Measurements from ENCODE around the gene PTRHD1.

PTRHD1 gene

GRCh38 chr2:24828238-24828996 is 35.2 kb upstream of the PTRHD1 start:
- no peak for DNase-seq

GRCh38 chr2:24827321-24828237 is 34.4 kb upstream of the PTRHD1 start:
- peak; percentile 91 for DNase-seq

- no peak for DNase-seq
Measured at GRCh38 chr2:24826773-24827145, 33.6 kb upstream of the PTRHD1 start.

- DNase-seq = no peak
Measured at GRCh38 chr2:24825883-24826772, 32.9 kb upstream of the PTRHD1 start.

DNA sequence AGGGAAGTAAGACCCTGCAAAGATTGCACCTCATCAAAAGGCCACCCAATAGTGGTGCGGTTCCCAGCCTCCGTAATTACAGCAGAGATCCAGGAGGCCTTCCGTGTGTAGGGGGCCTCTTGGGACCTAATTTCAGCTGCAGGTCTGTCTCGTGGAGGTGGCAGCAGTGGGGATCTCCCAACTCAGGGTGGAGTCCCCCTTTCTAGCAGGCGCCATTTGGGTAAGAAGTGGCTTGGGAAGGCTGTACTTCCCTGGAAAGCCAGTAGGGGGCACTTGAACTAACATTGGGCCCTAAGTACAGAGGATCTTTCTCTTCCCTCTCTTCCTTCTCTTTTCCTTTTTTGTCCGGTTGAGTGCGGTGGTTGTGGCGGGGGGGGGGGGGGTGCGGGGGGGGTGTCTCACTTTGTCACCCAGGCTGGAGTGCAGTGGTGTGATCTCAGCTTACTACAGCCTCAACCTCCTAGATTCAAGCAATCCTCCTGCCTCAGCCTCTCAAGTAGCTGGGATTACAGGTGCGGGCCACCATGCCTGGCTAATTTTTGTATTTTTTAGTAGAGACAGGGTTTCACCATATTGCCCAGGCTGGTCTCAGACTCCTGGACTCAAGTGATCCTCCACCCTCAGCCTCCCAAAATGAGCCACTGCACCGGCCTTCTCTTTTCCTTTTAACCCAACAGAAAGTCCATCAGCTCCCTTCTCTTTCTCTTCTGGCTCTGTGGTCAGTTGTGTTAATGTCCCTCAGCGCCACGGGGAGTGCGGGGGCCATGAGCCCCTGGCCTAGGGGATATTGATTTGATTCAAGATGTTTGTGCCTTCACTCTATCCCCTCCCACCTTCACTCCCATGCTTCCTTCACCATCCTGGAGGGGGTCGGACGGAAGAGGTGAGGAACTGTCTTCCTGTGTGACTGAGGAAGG is 32.0 kb upstream of the PTRHD1 start:
- no peak for DNase-seq

- DNase-seq = no peak
Measured at GRCh38 chr2:24824071-24824588, 30.9 kb upstream of the PTRHD1 start.

- peak; percentile 13 for DNase-seq
Measured at GRCh38 chr2:24822049-24822706, 29.0 kb upstream of the PTRHD1 start.

DNA sequence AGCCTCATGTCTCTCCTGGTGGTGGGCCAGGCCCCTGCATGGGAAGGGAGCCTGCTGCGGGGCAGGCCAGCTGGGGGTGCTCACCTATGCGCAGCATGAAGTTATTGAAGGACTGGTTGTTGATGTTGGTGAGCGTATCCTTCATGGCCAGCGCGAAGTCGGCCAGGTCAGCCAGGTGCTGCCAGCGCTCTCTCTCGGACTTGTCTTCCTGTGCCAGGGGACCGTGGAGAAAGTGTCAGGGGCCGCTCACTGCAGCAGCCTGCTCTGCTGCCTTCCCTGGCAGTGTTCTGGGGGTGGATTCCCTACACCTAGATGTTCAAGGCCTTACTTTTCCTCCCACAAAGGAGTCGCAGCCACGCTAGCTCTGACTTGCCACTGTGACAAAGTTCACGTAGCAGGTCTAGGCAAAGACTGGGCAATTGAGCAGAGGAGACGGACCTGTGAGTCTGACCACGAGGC is 28.3 kb upstream of the PTRHD1 start:
- no peak for DNase-seq

DNA sequence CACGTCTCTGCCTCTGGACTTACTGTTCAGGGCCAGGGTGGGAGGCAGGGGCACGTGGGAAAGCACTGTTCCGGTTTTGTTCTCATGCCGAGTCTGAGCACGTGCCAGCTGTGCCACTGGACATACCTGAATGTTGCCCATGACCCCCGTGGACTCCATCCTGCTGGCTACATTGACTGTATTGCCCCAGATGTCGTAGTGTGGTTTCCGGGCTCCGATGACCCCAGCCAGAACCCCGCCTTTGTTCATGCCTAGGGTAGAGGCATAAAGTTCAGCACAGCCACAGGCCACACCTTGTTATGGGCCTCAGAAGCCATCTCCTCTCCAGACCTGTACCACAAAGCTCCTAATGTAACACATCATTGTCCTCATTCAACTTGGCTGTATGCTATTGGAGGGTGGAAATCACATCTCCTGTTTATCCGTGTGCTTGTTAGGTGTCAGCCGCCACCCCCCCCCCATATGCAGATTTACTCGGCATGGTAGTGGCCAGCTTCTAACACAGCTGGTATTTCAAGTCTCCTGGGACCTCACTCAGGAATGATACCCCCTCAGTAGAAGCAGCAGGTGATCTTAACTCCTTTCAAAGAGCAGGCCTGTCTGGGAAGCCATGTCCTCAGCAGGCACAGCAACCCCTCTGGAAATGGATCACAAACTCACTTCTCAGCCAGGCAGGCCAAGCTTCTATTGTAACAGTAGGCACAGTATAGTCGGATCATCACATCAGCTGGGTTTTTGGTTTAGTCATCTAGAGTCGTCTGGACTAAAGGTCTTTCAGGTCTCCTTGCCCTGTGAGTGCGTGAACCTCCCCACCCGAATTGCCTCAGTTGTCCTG is 27.6 kb upstream of the PTRHD1 start:
- DNase-seq = no peak

- no peak for DNase-seq
Measured at GRCh38 chr2:24820175-24820513, 27.0 kb upstream of the PTRHD1 start.

- DNase-seq = no peak
Measured at GRCh38 chr2:24819442-24820174, 26.4 kb upstream of the PTRHD1 start.

DNA sequence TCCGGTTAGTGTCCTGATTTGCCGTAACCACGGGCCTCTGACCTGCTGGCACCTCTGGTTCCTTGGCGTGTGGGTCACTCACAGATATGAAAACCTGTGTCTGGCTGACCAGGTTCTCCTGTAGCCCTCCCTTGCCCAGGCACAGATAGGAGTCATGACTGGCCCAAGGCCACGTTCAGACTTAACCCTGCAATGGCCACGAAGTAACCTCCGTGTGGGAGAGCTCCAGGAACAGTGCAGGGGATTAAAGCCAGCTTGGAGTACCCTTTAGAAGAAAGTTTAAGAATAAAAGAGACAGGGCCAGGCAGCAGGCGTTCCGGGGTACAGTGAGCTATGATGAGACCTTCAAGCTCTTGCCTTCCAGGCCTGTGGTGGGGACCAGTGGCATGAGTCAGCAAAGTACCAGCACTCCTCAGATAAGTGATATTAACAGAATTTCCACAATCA is 25.6 kb upstream of the PTRHD1 start:
- DNase-seq = no peak

DNA sequence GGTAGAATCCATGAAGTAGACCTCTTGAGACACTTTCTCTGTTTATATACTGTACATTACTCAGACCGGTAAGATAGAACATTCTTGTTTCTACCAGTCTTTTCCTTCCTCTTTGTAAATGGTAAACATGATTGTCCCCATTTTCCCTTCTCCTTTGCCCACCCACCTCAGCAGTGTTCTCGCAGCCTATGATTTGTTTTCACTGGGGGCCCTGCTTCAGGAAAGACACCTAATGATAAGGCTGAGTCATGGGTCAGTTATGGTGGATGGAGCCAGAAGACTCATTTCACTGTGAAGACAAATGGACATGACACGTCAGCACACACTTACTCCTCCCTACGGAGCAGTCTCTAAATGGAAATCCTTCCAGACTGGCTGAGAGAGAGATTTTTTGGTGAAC is 23.7 kb upstream of the PTRHD1 start:
- DNase-seq = no peak

DNA sequence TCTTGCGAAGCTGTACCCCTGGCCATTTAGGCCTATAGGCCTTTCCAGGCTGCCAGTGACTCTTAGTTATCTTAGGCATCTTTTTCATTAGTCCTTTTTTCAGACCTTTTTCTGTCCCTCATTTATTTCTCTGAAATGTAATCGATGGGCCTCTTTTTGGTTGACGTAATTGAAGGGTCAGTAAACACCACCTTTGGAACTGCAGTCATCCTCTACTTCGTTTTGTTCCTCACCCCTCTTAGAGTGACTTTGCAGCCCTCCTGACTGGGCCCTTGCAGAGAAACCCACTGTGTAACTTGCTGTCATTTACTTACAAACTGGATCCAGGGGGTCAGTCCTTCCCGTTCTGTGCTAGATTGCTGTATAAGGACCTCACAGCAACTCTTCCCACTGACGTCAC is 23.2 kb upstream of the PTRHD1 start:
- DNase-seq = no peak

- no peak for DNase-seq
Measured at GRCh38 chr2:24815171-24815570, 22.0 kb upstream of the PTRHD1 start.

- DNase-seq = no peak
Measured at GRCh38 chr2:24814516-24814915, 21.3 kb upstream of the PTRHD1 start.

DNA sequence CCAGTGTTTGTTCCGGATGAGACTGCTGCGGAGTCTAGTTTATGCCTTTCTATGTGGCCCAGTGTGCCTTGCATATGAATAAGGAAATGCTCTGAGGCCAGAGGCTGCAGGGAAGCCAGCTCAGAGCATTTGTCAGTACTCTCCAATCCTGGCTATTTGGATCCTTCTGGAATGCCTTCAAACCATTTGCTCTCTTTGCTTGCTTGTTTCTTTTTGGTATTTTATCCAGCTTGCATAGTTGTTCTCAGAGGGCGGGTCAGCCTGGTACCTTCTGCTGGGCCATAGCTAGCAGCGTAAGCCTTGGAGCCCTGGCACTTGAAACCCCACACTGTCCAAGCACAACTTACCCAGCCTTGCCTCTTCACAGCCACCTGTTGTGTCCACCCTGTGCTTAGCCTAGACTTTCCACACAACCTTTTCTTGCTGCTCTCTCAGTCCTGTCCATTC is 20.5 kb upstream of the PTRHD1 start:
- DNase-seq = peak; percentile 28

GRCh38 chr2:24809316-24810007 is 16.3 kb upstream of the PTRHD1 start:
- DNase-seq = no peak

DNA sequence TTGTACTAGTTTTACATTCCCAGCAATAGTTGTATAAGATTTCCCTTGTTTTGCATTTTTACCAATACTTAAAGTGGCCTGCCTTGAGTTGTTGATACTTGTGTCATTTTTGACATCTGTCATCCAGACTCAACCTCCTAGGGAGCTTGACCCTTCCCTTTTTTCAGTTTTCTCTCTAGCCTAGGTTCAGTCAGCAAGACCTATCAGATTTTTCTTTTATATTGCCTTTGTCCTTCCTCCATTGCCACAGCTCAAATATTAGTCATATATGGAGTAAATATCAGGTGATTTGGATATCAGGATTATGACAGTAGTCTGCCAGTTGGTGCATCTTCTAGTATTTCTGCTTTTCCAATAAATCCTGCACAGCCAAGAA is 13.5 kb upstream of the PTRHD1 start:
- no peak for DNase-seq

Measured in midbrain (tissue), 1 donor.